ENCODE results near the gene PWP1. TPM values are rescaled to one million over a fixed set of nuclear protein-coding genes. Genes with fewer than 3 reads are reported as not detected.

PWP1 gene
- total RNA-seq, 3 donors from 2014 or later (not counting 1 experiment from before 2014, with no cell fraction given): 22.2 to 26.5 (median 26.3) TPM

- TF ChIP-seq CTCF (IDR thresholded peaks at IDR 0.05): no peak
- intact Hi-C loops (cut with micrococcal nuclease): no loop called here
- H3K27ac Mint-ChIP-seq: no peak overlapping the region
- no peak overlapping the region for H3K4me3 Mint-ChIP-seq
- ATAC-seq (no peak), DNase-seq (no peak)
- WGBS (ENCODE audit: insufficient coverage): 95% methylated on average over 27 of the region's 27 CpGs
- Histone ChIP-seq H3K27me3 (ENCODE audit: control insufficient read depth, insufficient read depth, low read length) (no peaks in the 10 kb centered on the region), H3K4me3 (ENCODE audit: low read length) (no peak overlapping the region), H3K9me3 (ENCODE audit: control insufficient read depth, insufficient read depth, low read length) (no peaks in the 10 kb centered on the region), H3K4me1 (ENCODE audit: control insufficient read depth, insufficient read depth, low read length) (no peaks in the 10 kb centered on the region), H3K36me3 (ENCODE audit: control insufficient read depth, insufficient read depth, low read length) (no peaks in the 10 kb centered on the region), H3K27ac (ENCODE audit: low read length) (no peak overlapping the region)
- no peaks in the 10 kb centered on the region for H3K36me3 Mint-ChIP-seq
- no peaks in the 10 kb centered on the region for H3K4me1 Mint-ChIP-seq
- H3K9me3 Mint-ChIP-seq: no peaks in the 10 kb centered on the region
- no peaks in the 10 kb centered on the region for H3K27me3 Mint-ChIP-seq (ENCODE audit: low read depth in 2 of 2)
Observed at GRCh38 chr12:107645630-107646333, 39.8 kb upstream of the PWP1 start.

- intact Hi-C loops (cut with micrococcal nuclease): no loop called here
- ATAC-seq (no peak), DNase-seq (no peak)
- Mint-ChIP-seq H3K36me3 (no peaks in the 10 kb centered on the region), H3K4me1 (no peaks in the 10 kb centered on the region), H3K4me3 (no peak overlapping the region), H3K27me3 (ENCODE audit: low read depth in 2 of 2) (no peaks in the 10 kb centered on the region), H3K9me3 (no peaks in the 10 kb centered on the region), H3K27ac (no peak overlapping the region)
- H3K36me3 ChIP-seq (ENCODE audit: control insufficient read depth, insufficient read depth, low read length): no peaks in the 10 kb centered on the region
- no peaks in the 10 kb centered on the region for H3K4me1 ChIP-seq (ENCODE audit: control insufficient read depth, insufficient read depth, low read length)
- H3K9me3 ChIP-seq (ENCODE audit: control insufficient read depth, insufficient read depth, low read length): no peaks in the 10 kb centered on the region
- WGBS (ENCODE audit: insufficient coverage): 97% methylated on average over 7 of the region's 7 CpGs
- H3K4me3 ChIP-seq (ENCODE audit: low read length): no peak overlapping the region
- H3K27me3 ChIP-seq (ENCODE audit: control insufficient read depth, insufficient read depth, low read length): no peaks in the 10 kb centered on the region
- TF ChIP-seq CTCF (IDR thresholded peaks at IDR 0.05): no peak
- no peak overlapping the region for H3K27ac ChIP-seq (ENCODE audit: low read length)
Observed at GRCh38 chr12:107646436-107646835, 39.2 kb upstream of the PWP1 start.

- ATAC-seq: no peak
- Histone ChIP-seq H3K27me3 (ENCODE audit: control insufficient read depth, insufficient read depth, low read length) (no peaks in the 10 kb centered on the region), H3K36me3 (ENCODE audit: control insufficient read depth, insufficient read depth, low read length) (no peaks in the 10 kb centered on the region), H3K4me1 (ENCODE audit: control insufficient read depth, insufficient read depth, low read length) (no peaks in the 10 kb centered on the region), H3K27ac (ENCODE audit: low read length) (no peak overlapping the region), H3K4me3 (ENCODE audit: low read length) (no peak overlapping the region), H3K9me3 (ENCODE audit: control insufficient read depth, insufficient read depth, low read length) (no peaks in the 10 kb centered on the region)
- TF ChIP-seq CTCF (IDR thresholded peaks at IDR 0.05): no peak
- no peaks in the 10 kb centered on the region for H3K9me3 Mint-ChIP-seq
- no peaks in the 10 kb centered on the region for H3K36me3 Mint-ChIP-seq
- no peak overlapping the region for H3K4me3 Mint-ChIP-seq
- no peak overlapping the region for H3K27ac Mint-ChIP-seq
- H3K27me3 Mint-ChIP-seq (ENCODE audit: low read depth in 2 of 2): no peaks in the 10 kb centered on the region
- intact Hi-C loops (cut with micrococcal nuclease): no loop called here
- WGBS (ENCODE audit: insufficient coverage): 87% methylated on average over 4 of the region's 4 CpGs
- no peaks in the 10 kb centered on the region for H3K4me1 Mint-ChIP-seq
- DNase-seq: no peak
Observed at GRCh38 chr12:107649661-107650061, 35.9 kb upstream of the PWP1 start.

- Mint-ChIP-seq H3K4me3 (no peak overlapping the region), H3K27ac (no peak overlapping the region), H3K36me3 (no peaks in the 10 kb centered on the region)
Observed at GRCh38 chr12:107650977-107651376, 34.6 kb upstream of the PWP1 start.

More at GRCh38 chr12:107650977-107651376, 34.6 kb upstream of the PWP1 start:
- H3K27me3 Mint-ChIP-seq (ENCODE audit: low read depth in 2 of 2): no peaks in the 10 kb centered on the region
- WGBS (ENCODE audit: insufficient coverage): 93% methylated on average over 10 of the region's 10 CpGs
- no peak for TF ChIP-seq CTCF (IDR thresholded peaks at IDR 0.05)
- DNase-seq: no peak
- no peak overlapping the region for H3K4me3 ChIP-seq (ENCODE audit: low read length)
- H3K9me3 ChIP-seq (ENCODE audit: control insufficient read depth, insufficient read depth, low read length): no peaks in the 10 kb centered on the region
- no peak for ATAC-seq
- intact Hi-C loops (cut with micrococcal nuclease): no loop called here
- no peak overlapping the region for H3K27ac ChIP-seq (ENCODE audit: low read length)
- no peaks in the 10 kb centered on the region for H3K36me3 ChIP-seq (ENCODE audit: control insufficient read depth, insufficient read depth, low read length)
- H3K4me1 ChIP-seq (ENCODE audit: control insufficient read depth, insufficient read depth, low read length): no peaks in the 10 kb centered on the region
- no peaks in the 10 kb centered on the region for H3K4me1 Mint-ChIP-seq
- H3K9me3 Mint-ChIP-seq: no peaks in the 10 kb centered on the region
- H3K27me3 ChIP-seq (ENCODE audit: control insufficient read depth, insufficient read depth, low read length): no peaks in the 10 kb centered on the region

Measured in natural killer cell (primary cell).